CD4-positive, alpha-beta T cell (primary cell): ENCODE data around the gene BAIAP2. TPM values are rescaled to one million over a fixed set of nuclear protein-coding genes. Genes with fewer than 3 reads are reported as not detected.

Source experiments
- ATAC-seq: fragments of 200-7000 bp; cut with Tn5 transposase; one replicate; pipeline ENCODE4 v1.10.0; 2022; ENCODE audit warnings: mild to moderate bottlenecking; ENCODE audit not compliant: poor library complexity
- CTCF ChIA-PET: fragments of 350-600 bp; sonication (Branson Sonifier 250); formaldehyde crosslinking; loops from one replicate; lab custom pipeline; 2021; ENCODE audit warnings: antibody characterized with exemption, inconsistent platforms; lab: Charles Lee
- POLR2A ChIA-PET: fragments of 350-600 bp; sonication (Branson Sonifier 250); formaldehyde crosslinking; loops from one replicate; lab custom pipeline; 2021; ENCODE audit warnings: antibody characterized with exemption, inconsistent platforms; lab: Charles Lee
- DNase-seq, 14 experiments: peaks; one replicate each; pipeline ENCODE4 v3.0.0-alpha.2; 2013 to 2020; ENCODE audit warnings: mixed read lengths in 2 of 14
- H3K27ac ChIP-seq, 2 donors: one replicate each; pipeline versions ENCODE4 v1.5.1 to v1.7.0; 2013; ENCODE audit warnings: low read length in 2 of 2, low read depth in 1 of 2, mild to moderate bottlenecking in 1 of 2
- H3K27me3 ChIP-seq, 2 experiments: 1 replicate in 1 of 2; 2 replicates in 1 of 2; pipeline versions ENCODE4 v1.6.1 to v1.7.0; 2013; ENCODE audit warnings: low read length in 2 of 2, control low read depth in 1 of 2, mild to moderate bottlenecking in 1 of 2, moderate library complexity in 1 of 2; ENCODE audit not compliant: insufficient read depth in 2 of 2, control insufficient read depth in 1 of 2
- H3K36me3 ChIP-seq: one replicate; pipeline ENCODE4 v1.6.1; 2013; ENCODE audit warnings: low read length, control low read depth; ENCODE audit not compliant: insufficient read depth
- H3K4me1 ChIP-seq: one replicate; pipeline ENCODE4 v1.6.1; 2013; ENCODE audit warnings: low read length, control low read depth; ENCODE audit not compliant: insufficient read depth
- H3K4me3 ChIP-seq: one replicate; pipeline ENCODE4 v1.5.1; 2013; ENCODE audit warnings: mild to moderate bottlenecking, low read length, moderate library complexity
- H3K9me3 ChIP-seq, 2 experiments: 1 replicate in 1 of 2; 2 replicates in 1 of 2; pipeline versions ENCODE4 v1.6.1 to v1.7.0; 2013; ENCODE audit warnings: low read length in 2 of 2, mild to moderate bottlenecking in 2 of 2, control low read depth in 1 of 2, moderate library complexity in 1 of 2; ENCODE audit not compliant: control insufficient read depth in 1 of 2, insufficient read depth in 1 of 2
- H3K27ac Mint-ChIP-seq: one replicate; pipeline ENCODE4 v1.8.0; 2020; ENCODE audit warnings: mixed read lengths
- H3K27me3 Mint-ChIP-seq: one replicate; pipeline ENCODE4 v1.8.0; 2021; ENCODE audit warnings: mixed read lengths
- H3K36me3 Mint-ChIP-seq: one replicate; pipeline ENCODE4 v1.8.0; 2021; ENCODE audit warnings: low read depth, mixed read lengths
- H3K4me1 Mint-ChIP-seq: one replicate; pipeline ENCODE4 v1.8.0; 2021; ENCODE audit warnings: low read depth, mixed read lengths
- H3K4me3 Mint-ChIP-seq: one replicate; pipeline ENCODE4 v1.8.0; 2020; ENCODE audit warnings: mild to moderate bottlenecking, mixed read lengths
- H3K9me3 Mint-ChIP-seq: one replicate; pipeline ENCODE4 v1.8.0; 2020; ENCODE audit warnings: mixed read lengths
- intact Hi-C, 2 experiments: fragments of 100-400 bp; cut with DNase I in 1 of 2; cut with micrococcal nuclease in 1 of 2; formaldehyde crosslinking; loops; one replicate each; pipeline versions ENCODE4 v1.15.1 to v1.9.0; 2023 to 2025; cut with DNase I, micrococcal nuclease
- total RNA-seq, 174 experiments: library from RNA in 2 of 174; stranded (reverse) in 2 of 174; gene quantifications; one replicate each; pipeline ENCODE4 v1.2.3 and lab custom pipeline; 2021 to 2026
- TF ChIP-seq, protein P1 (sequence below): fragments of 200-600 bp; IDR thresholded peaks from one replicate; pipeline ENCODE4 v1.8.0; 2022; ENCODE audit warnings: antibody characterized with exemption, mild to moderate bottlenecking

Gene BAIAP2
- total RNA-seq, 2 experiments from 2014 or later: 4.2 to 4.9 TPM

DNA sequence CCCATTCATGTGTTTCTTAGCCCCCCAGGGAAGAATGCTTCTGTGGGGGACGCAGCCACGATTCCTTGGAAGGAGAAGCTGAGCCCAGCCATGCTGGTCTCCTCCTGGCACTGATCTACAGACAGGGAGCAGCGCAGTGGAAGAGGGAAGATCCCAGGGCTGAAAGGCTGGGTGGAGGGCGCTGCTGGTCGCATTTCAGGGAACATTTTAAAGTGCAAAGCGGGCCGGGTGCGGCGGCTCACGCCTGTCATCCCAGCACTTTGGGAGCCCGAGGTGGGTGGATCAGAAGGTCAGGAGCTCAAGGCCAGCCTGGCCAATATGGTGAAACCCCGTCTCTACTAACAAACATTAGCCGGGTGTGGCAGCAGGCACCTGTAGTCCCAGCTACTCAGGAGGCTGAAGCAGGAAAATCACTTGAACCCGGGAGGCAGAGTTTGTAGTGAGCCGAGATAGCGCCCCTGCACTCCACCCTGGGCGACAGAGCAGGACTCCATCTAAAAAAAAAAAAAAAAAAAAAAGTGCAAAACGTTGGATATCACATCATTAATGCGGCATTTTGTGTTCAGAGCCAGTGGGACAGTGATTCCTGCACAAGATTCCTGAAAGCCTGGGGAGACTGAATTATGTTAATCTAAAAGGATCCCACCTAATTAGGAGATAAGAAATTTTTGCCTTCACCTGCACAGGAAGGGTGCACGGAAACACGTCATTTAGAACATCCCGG lies 43.9 kb upstream of the BAIAP2 start:
- POLR2A ChIA-PET: interaction anchor here (1.0 to 2.4 kb wide), 7 partner anchors 14 to 567 kb away, joined by 3 to 15 read pairs (median 7); partner anchors contain the start of genes BAIAP2, NDUFAF8 and TEPSIN
- TF ChIP-seq, protein P1, sequence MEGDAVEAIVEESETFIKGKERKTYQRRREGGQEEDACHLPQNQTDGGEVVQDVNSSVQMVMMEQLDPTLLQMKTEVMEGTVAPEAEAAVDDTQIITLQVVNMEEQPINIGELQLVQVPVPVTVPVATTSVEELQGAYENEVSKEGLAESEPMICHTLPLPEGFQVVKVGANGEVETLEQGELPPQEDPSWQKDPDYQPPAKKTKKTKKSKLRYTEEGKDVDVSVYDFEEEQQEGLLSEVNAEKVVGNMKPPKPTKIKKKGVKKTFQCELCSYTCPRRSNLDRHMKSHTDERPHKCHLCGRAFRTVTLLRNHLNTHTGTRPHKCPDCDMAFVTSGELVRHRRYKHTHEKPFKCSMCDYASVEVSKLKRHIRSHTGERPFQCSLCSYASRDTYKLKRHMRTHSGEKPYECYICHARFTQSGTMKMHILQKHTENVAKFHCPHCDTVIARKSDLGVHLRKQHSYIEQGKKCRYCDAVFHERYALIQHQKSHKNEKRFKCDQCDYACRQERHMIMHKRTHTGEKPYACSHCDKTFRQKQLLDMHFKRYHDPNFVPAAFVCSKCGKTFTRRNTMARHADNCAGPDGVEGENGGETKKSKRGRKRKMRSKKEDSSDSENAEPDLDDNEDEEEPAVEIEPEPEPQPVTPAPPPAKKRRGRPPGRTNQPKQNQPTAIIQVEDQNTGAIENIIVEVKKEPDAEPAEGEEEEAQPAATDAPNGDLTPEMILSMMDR: no peak
- Histone ChIP-seq H3K27me3 (no peaks in the 10 kb centered on the region), H3K27ac (peak overlapping the region in 1 of 2 donors; percentile 41), H3K4me3 (peak overlapping the region; percentile 77), H3K36me3 (peaks cover 15% of the 10 kb centered on the region), H3K9me3 (no peaks in the 10 kb centered on the region), H3K4me1 (peaks cover 43% of the 10 kb centered on the region)
- CTCF ChIA-PET: interaction anchor here (1.5 kb wide), 1 partner anchor 111 kb away, joined by 7 read pairs; no protein-coding TSS in a partner anchor
- ATAC-seq (peak; percentile 60), DNase-seq (peak in 1 of 14 experiments; percentile 9)
- Mint-ChIP-seq H3K36me3 (peaks cover 13% of the 10 kb centered on the region), H3K27ac (peak overlapping the region; percentile 84), H3K4me1 (peaks cover 21% of the 10 kb centered on the region), H3K27me3 (peaks cover 4% of the 10 kb centered on the region), H3K9me3 (no peaks in the 10 kb centered on the region), H3K4me3 (peak overlapping the region; percentile 87)
- intact Hi-C loops: loop anchor here in 1 of 2 experiments (2.0 to 10.0 kb wide), 4 partner anchors 44 to 561 kb away; partner anchors contain the start of genes BAIAP2, FAAP100, NDUFAF8 and TEPSIN

GRCh38 chr17:80991645-80992076 lies 43.3 kb upstream of the BAIAP2 start, which contains the start of gene CHMP6:
TSS of gene CHMP6 (plus strand) at chr17:80991841. CDS start at chr17:80991919, 78 bp downstream.
- CTCF ChIA-PET: interaction anchor here (1.5 kb wide), 1 partner anchor 110 kb away, joined by 7 read pairs; no protein-coding TSS in a partner anchor
- peaks cover 17% of the 10 kb centered on the region for H3K36me3 Mint-ChIP-seq
- intact Hi-C loops: loop anchor here in 1 of 2 experiments (2.0 to 10.0 kb wide), 4 partner anchors 43 to 561 kb away; partner anchors contain the start of genes BAIAP2, FAAP100, NDUFAF8 and TEPSIN

More at GRCh38 chr17:80991645-80992076, 43.3 kb upstream of the BAIAP2 start, which contains the start of gene CHMP6:
- H3K9me3 ChIP-seq: no peaks in the 10 kb centered on the region
- peak within 1 kb of the TSS in 1 of 2 donors; percentile 41 for H3K27ac ChIP-seq
- TF ChIP-seq, protein P1: no peak
- H3K27me3 ChIP-seq: no peaks in the 10 kb centered on the region
- H3K4me3 ChIP-seq: peak within 1 kb of the TSS; percentile 77
- ATAC-seq: peak; percentile 70
- POLR2A ChIA-PET: interaction anchor here (1.0 to 2.4 kb wide), 7 partner anchors 13 to 568 kb away, joined by 3 to 15 read pairs (median 7); partner anchors contain the start of genes BAIAP2, NDUFAF8 and TEPSIN
- peak; percentile 45 to 87 (median 66) for DNase-seq
- peaks cover 43% of the 10 kb centered on the region for H3K4me1 ChIP-seq
- Mint-ChIP-seq H3K4me1 (peaks cover 21% of the 10 kb centered on the region), H3K27ac (peak within 1 kb of the TSS; percentile 84), H3K27me3 (peaks cover 4% of the 10 kb centered on the region), H3K9me3 (no peaks in the 10 kb centered on the region), H3K4me3 (peak within 1 kb of the TSS; percentile 87)
- H3K36me3 ChIP-seq: peaks cover 21% of the 10 kb centered on the region
